ENCODE results near the gene TMEM179. TPM values are rescaled to one million over a fixed set of nuclear protein-coding genes. Genes with fewer than 3 reads are reported as not detected.

Gene TMEM179
- total RNA-seq, 1 donor from 2014 or later = 0.75 TPM

DNA sequence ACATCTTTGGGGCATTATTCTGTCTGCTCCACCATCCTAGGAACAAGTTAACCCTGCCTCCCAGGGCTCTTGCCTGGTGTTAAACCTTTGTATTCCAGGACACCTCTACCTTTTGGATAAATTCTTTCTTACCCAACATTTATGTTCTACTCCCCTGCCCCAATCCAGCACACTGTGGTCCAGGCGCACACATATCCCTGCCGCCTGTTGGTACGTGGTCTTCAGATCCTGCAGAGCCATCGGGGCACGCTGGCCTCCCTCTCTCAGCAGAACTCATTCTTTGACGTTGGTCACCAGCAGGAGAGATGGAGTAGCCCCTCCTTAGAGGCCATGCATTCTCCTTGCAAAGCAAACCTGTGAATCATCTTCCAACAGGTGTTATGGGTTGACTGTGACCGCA is 5.1 kb upstream of the TMEM179 start:
- Mint-ChIP-seq H3K4me1 (ENCODE audit: low read depth) (no peaks in the 10 kb centered on the region), H3K27ac (ENCODE audit: unreplicated experiment) (no peak overlapping the region), H3K27me3 (ENCODE audit: low read depth) (peaks cover 58% of the 10 kb centered on the region), H3K36me3 (ENCODE audit: low read depth) (no peaks in the 10 kb centered on the region), H3K9me3 (ENCODE audit: low read depth) (peaks cover 2% of the 10 kb centered on the region), H3K4me3 (ENCODE audit: unreplicated experiment) (no peak overlapping the region)
- TF ChIP-seq CTCF (IDR thresholded peaks at IDR 0.05) = no peak
- DNase-seq (ENCODE audit: low spot score) = no peak

GRCh38 chr14:104603711-104604401 is 716 bp downstream of the TMEM179 start:
- no peak for TF ChIP-seq CTCF (IDR thresholded peaks at IDR 0.05)
- Mint-ChIP-seq H3K27me3 (ENCODE audit: low read depth) (peaks cover 59% of the 10 kb centered on the region), H3K4me3 (ENCODE audit: unreplicated experiment) (peak overlapping the region; percentile 73), H3K9me3 (ENCODE audit: low read depth) (no peaks in the 10 kb centered on the region), H3K27ac (ENCODE audit: unreplicated experiment) (no peak overlapping the region), H3K4me1 (ENCODE audit: low read depth) (peaks cover 8% of the 10 kb centered on the region), H3K36me3 (ENCODE audit: low read depth) (no peaks in the 10 kb centered on the region)
- no peak for DNase-seq (ENCODE audit: low spot score)

DNA sequence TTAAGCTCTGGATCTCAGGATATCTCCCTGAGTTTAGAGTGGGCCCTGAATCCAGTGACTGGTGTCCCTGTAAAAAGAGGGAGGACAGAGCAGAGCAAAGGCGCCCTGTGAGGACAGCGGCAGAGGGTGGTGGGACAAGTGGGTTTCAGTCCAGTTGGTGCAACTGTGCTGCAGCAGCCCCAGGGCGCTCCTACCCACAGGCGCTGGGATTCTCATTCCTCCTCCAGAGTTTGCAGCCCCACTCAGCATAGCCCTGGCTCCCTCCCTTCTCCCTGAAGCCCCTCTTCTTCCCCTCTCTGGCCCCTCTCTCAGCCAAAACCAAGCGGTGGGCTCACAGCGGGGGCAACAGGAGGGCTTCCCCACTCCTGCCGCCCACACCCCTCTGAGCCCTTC is 1.6 kb downstream of the TMEM179 start:
- DNase-seq (ENCODE audit: low spot score) = no peak
- H3K4me3 Mint-ChIP-seq (ENCODE audit: unreplicated experiment) = no peak overlapping the region
- H3K27ac Mint-ChIP-seq (ENCODE audit: unreplicated experiment) = no peak overlapping the region
- H3K27me3 Mint-ChIP-seq (ENCODE audit: low read depth) = peaks cover 55% of the 10 kb centered on the region
- H3K36me3 Mint-ChIP-seq (ENCODE audit: low read depth) = no peaks in the 10 kb centered on the region
- H3K4me1 Mint-ChIP-seq (ENCODE audit: low read depth) = peaks cover 8% of the 10 kb centered on the region
- H3K9me3 Mint-ChIP-seq (ENCODE audit: low read depth) = no peaks in the 10 kb centered on the region
- no peak for TF ChIP-seq CTCF (IDR thresholded peaks at IDR 0.05)

- Mint-ChIP-seq H3K4me3 (ENCODE audit: unreplicated experiment) (no peak overlapping the region), H3K36me3 (ENCODE audit: low read depth) (no peaks in the 10 kb centered on the region), H3K27ac (ENCODE audit: unreplicated experiment) (no peak overlapping the region), H3K4me1 (ENCODE audit: low read depth) (peaks cover 8% of the 10 kb centered on the region), H3K27me3 (ENCODE audit: low read depth) (peaks cover 52% of the 10 kb centered on the region), H3K9me3 (ENCODE audit: low read depth) (no peaks in the 10 kb centered on the region)
- DNase-seq (ENCODE audit: low spot score) = peak; percentile 54
- TF ChIP-seq CTCF (IDR thresholded peaks at IDR 0.05) = no peak
Observed at GRCh38 chr14:104602315-104602932, 2.1 kb downstream of the TMEM179 start.

- peaks cover 48% of the 10 kb centered on the region for H3K27me3 Mint-ChIP-seq (ENCODE audit: low read depth)
- no peak overlapping the region for H3K4me3 Mint-ChIP-seq (ENCODE audit: unreplicated experiment)
- peaks cover 8% of the 10 kb centered on the region for H3K4me1 Mint-ChIP-seq (ENCODE audit: low read depth)
- H3K27ac Mint-ChIP-seq (ENCODE audit: unreplicated experiment) = no peak overlapping the region
- TF ChIP-seq CTCF (IDR thresholded peaks at IDR 0.05) = no peak
- H3K36me3 Mint-ChIP-seq (ENCODE audit: low read depth) = no peaks in the 10 kb centered on the region
- H3K9me3 Mint-ChIP-seq (ENCODE audit: low read depth) = no peaks in the 10 kb centered on the region
- peak; percentile 62 for DNase-seq (ENCODE audit: low spot score)
Observed at GRCh38 chr14:104601786-104602185, 2.8 kb downstream of the TMEM179 start.
